Suprapubic skin (tissue), 4 donors: ENCODE results near the gene ATXN7L2. TPM values are rescaled to one million over a fixed set of nuclear protein-coding genes. Genes with fewer than 3 reads are reported as not detected.
"Not testable (repeated sequence)": the region's sequence is repeated elsewhere in the genome, so short reads cannot be mapped to it uniquely, and the experiment has no call there.

Source experiments
- DNase-seq, 2 donors: peaks; one replicate each; pipeline ENCODE4 v3.0.0-alpha.2; 2019; ENCODE audit warnings: low spot score in 2 of 2
- H3K27ac ChIP-seq: fragments of 200-600 bp; sonication (generic); one replicate; pipeline ENCODE4 v1.5.1; 2019
- H3K27me3 ChIP-seq: fragments of 200-600 bp; sonication (generic); one replicate; pipeline ENCODE4 v1.5.1; 2019
- H3K36me3 ChIP-seq: fragments of 200-600 bp; sonication (generic); one replicate; pipeline ENCODE4 v1.5.1; 2019
- H3K4me1 ChIP-seq: fragments of 200-600 bp; sonication (generic); one replicate; pipeline ENCODE4 v1.5.1; 2019
- H3K4me3 ChIP-seq: fragments of 200-600 bp; sonication (generic); one replicate; pipeline ENCODE4 v1.5.1; 2019; ENCODE audit warnings: mild to moderate bottlenecking
- H3K9me3 ChIP-seq: fragments of 200-600 bp; sonication (generic); one replicate; pipeline ENCODE4 v1.5.1; 2019
- EP300 ChIP-seq: sonication (generic); formaldehyde crosslinking; IDR thresholded peaks from one replicate; pipeline ENCODE4 v1.6.1; 2017; ENCODE audit warnings: antibody characterized with exemption
- POLR2A ChIP-seq, 2 donors: fragments of 450-650 bp; IDR thresholded peaks; one replicate each; pipeline ENCODE4 v1.6.1; 2017; ENCODE audit warnings: antibody characterized with exemption in 2 of 2, mild to moderate bottlenecking in 2 of 2, moderate library complexity in 2 of 2
- POLR2AphosphoS5 ChIP-seq, 3 donors: sonication (generic); formaldehyde crosslinking; IDR thresholded peaks; one replicate each; pipeline ENCODE4 v1.6.1; 2017; ENCODE audit warnings: antibody characterized with exemption in 3 of 3
- WGBS: methylation state at CpG from one replicate; pipeline ENCODE4 v1.1.5; 2018; 5-methylcytosine and 5-hydroxymethylcytosine counted together
- total RNA-seq, 4 donors: library from RNA; depleted of rRNA; stranded (reverse); fragments of >200 nt; gene quantifications; one replicate each; pipeline ENCODE4 v1.1.0, GENCODE V29; 2016
- TF ChIP-seq, protein P1 (sequence below), 2 donors: fragments of 200-600 bp in 1 of 2; fragments of 450-650 bp in 1 of 2; sonication (generic) in 1 of 2; IDR thresholded peaks; one replicate each; pipeline ENCODE4 v1.5.1; 2016 to 2019; ENCODE audit warnings: antibody characterized with exemption in 2 of 2, mild to moderate bottlenecking in 1 of 2, moderate library complexity in 1 of 2

ATXN7L2 gene
- total RNA-seq, 4 donors from 2014 or later, result 5.1 to 8.4 (median 7.2) TPM

DNA sequence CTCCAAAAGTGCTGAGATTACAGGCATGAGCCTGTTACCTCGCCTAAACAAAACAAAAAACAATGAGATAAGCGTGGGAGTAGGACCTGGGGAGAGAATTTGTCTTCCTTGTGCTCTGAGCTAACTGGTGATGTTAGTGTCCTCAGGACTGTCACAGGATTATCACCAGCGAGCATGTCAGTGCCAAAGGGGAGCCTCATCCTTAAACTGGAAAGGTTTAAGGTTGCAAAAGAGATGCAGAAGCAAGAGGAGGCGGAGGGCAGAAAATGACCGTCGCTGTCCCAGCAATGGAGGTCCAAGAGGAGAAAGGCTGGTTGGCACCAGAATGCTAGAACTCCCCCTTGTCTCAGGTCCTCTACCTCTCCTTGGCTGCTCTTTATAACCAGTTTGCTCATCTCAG lies 13.5 kb upstream of the ATXN7L2 start:
- no peak for DNase-seq
- Histone ChIP-seq H3K4me3 (no peak overlapping the region), H3K9me3 (no peaks in the 10 kb centered on the region), H3K27ac (no peak overlapping the region), H3K4me1 (peaks cover 11% of the 10 kb centered on the region), H3K27me3 (peaks cover 57% of the 10 kb centered on the region), H3K36me3 (no peaks in the 10 kb centered on the region)
- WGBS, result 70% methylated on average over 6 of the region's 6 CpGs
- TF ChIP-seq EP300 (no peak), POLR2AphosphoS5 (IDR thresholded peaks at IDR 0.05) (no peak), POLR2A (IDR thresholded peaks at IDR 0.05) (no peak)
- TF ChIP-seq, protein P1, sequence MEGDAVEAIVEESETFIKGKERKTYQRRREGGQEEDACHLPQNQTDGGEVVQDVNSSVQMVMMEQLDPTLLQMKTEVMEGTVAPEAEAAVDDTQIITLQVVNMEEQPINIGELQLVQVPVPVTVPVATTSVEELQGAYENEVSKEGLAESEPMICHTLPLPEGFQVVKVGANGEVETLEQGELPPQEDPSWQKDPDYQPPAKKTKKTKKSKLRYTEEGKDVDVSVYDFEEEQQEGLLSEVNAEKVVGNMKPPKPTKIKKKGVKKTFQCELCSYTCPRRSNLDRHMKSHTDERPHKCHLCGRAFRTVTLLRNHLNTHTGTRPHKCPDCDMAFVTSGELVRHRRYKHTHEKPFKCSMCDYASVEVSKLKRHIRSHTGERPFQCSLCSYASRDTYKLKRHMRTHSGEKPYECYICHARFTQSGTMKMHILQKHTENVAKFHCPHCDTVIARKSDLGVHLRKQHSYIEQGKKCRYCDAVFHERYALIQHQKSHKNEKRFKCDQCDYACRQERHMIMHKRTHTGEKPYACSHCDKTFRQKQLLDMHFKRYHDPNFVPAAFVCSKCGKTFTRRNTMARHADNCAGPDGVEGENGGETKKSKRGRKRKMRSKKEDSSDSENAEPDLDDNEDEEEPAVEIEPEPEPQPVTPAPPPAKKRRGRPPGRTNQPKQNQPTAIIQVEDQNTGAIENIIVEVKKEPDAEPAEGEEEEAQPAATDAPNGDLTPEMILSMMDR (IDR thresholded peaks at IDR 0.05), result no peak

DNA sequence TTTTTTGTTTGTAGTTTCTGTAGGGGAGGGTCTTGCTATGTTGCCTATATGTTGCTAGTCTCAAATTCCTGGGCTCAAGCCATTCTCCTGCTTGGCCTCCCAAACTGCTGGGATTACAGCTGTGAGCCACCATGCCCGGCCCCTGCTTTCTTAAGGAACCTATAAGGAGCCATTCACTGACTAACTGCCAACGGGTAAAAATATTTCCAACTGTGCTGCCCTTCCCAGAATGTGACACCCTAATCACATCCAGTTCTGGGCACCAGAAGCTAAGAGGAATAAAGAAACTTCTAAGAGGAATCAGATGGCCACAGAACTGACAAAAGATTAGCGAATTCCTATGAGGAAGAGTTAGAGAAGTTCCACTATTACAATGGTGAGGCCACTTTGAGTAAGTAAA lies 10.9 kb upstream of the ATXN7L2 start:
- Histone ChIP-seq H3K4me3 (no peak overlapping the region), H3K4me1 (no peaks in the 10 kb centered on the region), H3K36me3 (no peaks in the 10 kb centered on the region), H3K27me3 (peaks cover 44% of the 10 kb centered on the region), H3K27ac (no peak overlapping the region), H3K9me3 (no peaks in the 10 kb centered on the region)
- 46% methylated on average over 3 of the region's 3 CpGs for WGBS
- DNase-seq, result no peak
- TF ChIP-seq POLR2A (IDR thresholded peaks at IDR 0.05), result no peak
- TF ChIP-seq, protein P1 (IDR thresholded peaks at IDR 0.05), result no peak
- TF ChIP-seq POLR2AphosphoS5 (IDR thresholded peaks at IDR 0.05), result no peak
- no peak for TF ChIP-seq EP300

- not testable (repeated sequence) for H3K36me3 ChIP-seq, H3K27ac ChIP-seq, DNase-seq, H3K4me1 ChIP-seq, H3K4me3 ChIP-seq, H3K9me3 ChIP-seq
- WGBS, result 82% methylated on average over 12 of the region's 12 CpGs
- H3K27me3 ChIP-seq, result peaks cover 43% of the 10 kb centered on the region
Measured at GRCh38 chr1:109473284-109474057, 10.2 kb upstream of the ATXN7L2 start.

DNA sequence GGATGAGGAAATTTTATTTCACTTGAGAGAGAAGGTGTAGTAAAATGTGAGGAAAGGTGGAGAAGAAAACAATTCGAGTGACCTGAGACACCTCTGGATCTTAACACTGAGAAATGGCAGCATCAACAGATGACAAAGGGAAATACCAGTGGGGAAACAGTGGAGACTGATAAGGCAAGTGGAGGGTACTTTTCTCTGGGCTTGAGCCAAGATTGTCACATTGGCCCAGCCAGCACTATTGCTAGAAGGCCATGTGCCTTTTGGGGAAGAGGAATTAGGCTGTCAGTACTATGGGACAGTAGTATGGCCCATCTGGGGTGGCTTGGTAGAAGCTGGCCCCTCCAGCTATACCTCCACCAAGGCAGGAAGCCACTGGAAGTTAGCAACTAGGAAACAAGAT lies 9.0 kb upstream of the ATXN7L2 start:
- Histone ChIP-seq H3K4me1 (no peaks in the 10 kb centered on the region), H3K27me3 (peaks cover 36% of the 10 kb centered on the region), H3K4me3 (no peak overlapping the region), H3K36me3 (no peaks in the 10 kb centered on the region), H3K27ac (no peak overlapping the region), H3K9me3 (no peaks in the 10 kb centered on the region)
- TF ChIP-seq EP300, result no peak
- TF ChIP-seq, protein P1 (IDR thresholded peaks at IDR 0.05), result no peak
- no peak for TF ChIP-seq POLR2A (IDR thresholded peaks at IDR 0.05)
- TF ChIP-seq POLR2AphosphoS5 (IDR thresholded peaks at IDR 0.05), result no peak
- no peak for DNase-seq
- WGBS, result 91% methylated on average over 1 of the region's 1 CpG

DNA sequence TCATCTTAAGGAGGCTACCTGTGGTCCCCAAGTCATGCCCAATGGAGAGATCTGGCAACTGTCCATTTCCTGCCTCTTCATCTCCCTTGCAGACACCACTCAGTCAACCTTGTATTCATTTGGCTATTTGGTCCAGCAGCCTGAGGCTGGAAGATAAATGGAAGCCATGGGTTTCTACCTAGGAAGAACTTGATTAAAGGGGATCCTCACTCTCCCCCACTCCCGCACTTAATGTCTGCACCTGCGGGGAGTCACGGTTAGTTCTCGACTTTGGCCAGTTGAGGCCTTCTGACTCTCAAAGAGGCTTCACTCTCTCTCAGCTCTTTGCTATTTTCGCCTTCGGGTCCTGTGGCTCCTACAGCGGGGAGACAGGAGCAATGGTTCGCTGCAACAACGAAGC lies 8.4 kb upstream of the ATXN7L2 start:
- Histone ChIP-seq H3K27ac (no peak overlapping the region), H3K4me1 (no peaks in the 10 kb centered on the region), H3K9me3 (no peaks in the 10 kb centered on the region), H3K36me3 (no peaks in the 10 kb centered on the region), H3K4me3 (no peak overlapping the region), H3K27me3 (peaks cover 32% of the 10 kb centered on the region)
- WGBS, result 85% methylated on average over 9 of the region's 9 CpGs
- no peak for DNase-seq
- no peak for TF ChIP-seq POLR2AphosphoS5 (IDR thresholded peaks at IDR 0.05)
- TF ChIP-seq EP300, result no peak
- TF ChIP-seq, protein P1 (IDR thresholded peaks at IDR 0.05), result no peak
- no peak for TF ChIP-seq POLR2A (IDR thresholded peaks at IDR 0.05)
